Activated CD4-positive, alpha-beta T cell treated with anti-CD3 and anti-CD28 coated beads, Interleukin-2, amount 50 U/mL, for 48 hours (primary cell): ENCODE data around the gene BDH1.
"Not testable (repeated sequence)": the region's sequence is repeated elsewhere in the genome, so short reads cannot be mapped to it uniquely, and the experiment has no call there.

Source experiments
- DNase-seq, 2 experiments: peaks; one replicate each; pipeline ENCODE4 v3.0.0-alpha.2; 2020

Gene BDH1

GRCh38 chr3:197484204-197484901, 71.4 kb downstream of the BDH1 start:
- no peak for DNase-seq

- DNase-seq: no peak
These were observed 73.8 kb downstream of the BDH1 start for GRCh38 chr3:197482001-197482400.

GRCh38 chr3:197480320-197480719, 75.4 kb downstream of the BDH1 start:
- no peak for DNase-seq

- DNase-seq: no peak
These were observed 76.8 kb downstream of the BDH1 start for GRCh38 chr3:197478746-197479668.

- not testable (repeated sequence) for DNase-seq
These were observed 78.0 kb downstream of the BDH1 start for GRCh38 chr3:197477816-197478215.

- no peak for DNase-seq
These were observed 79.7 kb downstream of the BDH1 start for GRCh38 chr3:197475997-197476525.

GRCh38 chr3:197475514-197475913, 80.3 kb downstream of the BDH1 start:
- no peak for DNase-seq

- no peak for DNase-seq
These were observed 83.6 kb downstream of the BDH1 start for GRCh38 chr3:197472151-197472550.

- no peak for DNase-seq
These were observed 84.4 kb downstream of the BDH1 start for GRCh38 chr3:197471221-197472010.

- DNase-seq: no peak
These were observed 86.8 kb downstream of the BDH1 start for GRCh38 chr3:197468866-197469382.

- no peak for DNase-seq
These were observed 87.6 kb downstream of the BDH1 start for GRCh38 chr3:197468167-197468566.

GRCh38 chr3:197466586-197467399, 89.0 kb downstream of the BDH1 start:
- DNase-seq: no peak

GRCh38 chr3:197465996-197466549, 89.7 kb downstream of the BDH1 start:
- DNase-seq: peak in 1 of 2 experiments; percentile 26

- DNase-seq: no peak
These were observed 90.4 kb downstream of the BDH1 start for GRCh38 chr3:197465197-197465995.

GRCh38 chr3:197464794-197465193, 91.0 kb downstream of the BDH1 start:
- no peak for DNase-seq

GRCh38 chr3:197463279-197463678, 92.5 kb downstream of the BDH1 start:
- no peak for DNase-seq

- DNase-seq: no peak
These were observed 93.0 kb downstream of the BDH1 start for GRCh38 chr3:197462808-197463207.

- no peak for DNase-seq
These were observed 95.1 kb downstream of the BDH1 start for GRCh38 chr3:197460639-197461038.

GRCh38 chr3:197460002-197460401, 95.8 kb downstream of the BDH1 start:
- no peak for DNase-seq
